ENCODE data around the gene SNX13.
"Not testable (repeated sequence)": the region's sequence is repeated elsewhere in the genome, so short reads cannot be mapped to it uniquely, and the experiment has no call there.

The SNX13 gene

GRCh38 chr7:17845197-17845547 is 95.1 kb downstream of the SNX13 start:
- no peak for DNase-seq (ENCODE audit: low spot score)

GRCh38 chr7:17844514-17845196 is 95.6 kb downstream of the SNX13 start:
- no peak for DNase-seq (ENCODE audit: low spot score)

GRCh38 chr7:17844022-17844421 is 96.3 kb downstream of the SNX13 start:
- no peak for DNase-seq (ENCODE audit: low spot score)

- DNase-seq (ENCODE audit: low spot score) = no peak
Measured at GRCh38 chr7:17843041-17843440, 97.3 kb downstream of the SNX13 start.

- DNase-seq (ENCODE audit: low spot score) = no peak
Measured at GRCh38 chr7:17832820-17833355, 107.4 kb downstream of the SNX13 start.

- DNase-seq (ENCODE audit: low spot score) = no peak
Measured at GRCh38 chr7:17832242-17832641, 108.1 kb downstream of the SNX13 start.

GRCh38 chr7:17830206-17830605 is 110.1 kb downstream of the SNX13 start:
- DNase-seq (ENCODE audit: low spot score) = no peak

- DNase-seq (ENCODE audit: low spot score) = no peak
Measured at GRCh38 chr7:17829001-17829400, 111.3 kb downstream of the SNX13 start.

- DNase-seq (ENCODE audit: low spot score) = no peak
Measured at GRCh38 chr7:17822547-17823173, 117.6 kb downstream of the SNX13 start.

- no peak for DNase-seq (ENCODE audit: low spot score)
Measured at GRCh38 chr7:17816903-17817302, 123.4 kb downstream of the SNX13 start.

GRCh38 chr7:17815318-17815717 is 125.0 kb downstream of the SNX13 start:
- DNase-seq (ENCODE audit: low spot score) = no peak

- no peak for DNase-seq (ENCODE audit: low spot score)
Measured at GRCh38 chr7:17814058-17814457, 126.2 kb downstream of the SNX13 start.

- DNase-seq (ENCODE audit: low spot score) = not testable (repeated sequence)
Measured at GRCh38 chr7:17809215-17809614, 131.1 kb downstream of the SNX13 start.

GRCh38 chr7:17807242-17807641 is 133.1 kb downstream of the SNX13 start:
- no peak for DNase-seq (ENCODE audit: low spot score)

GRCh38 chr7:17806631-17807030 is 133.7 kb downstream of the SNX13 start:
- no peak for DNase-seq (ENCODE audit: low spot score)

GRCh38 chr7:17802056-17802455 is 138.2 kb downstream of the SNX13 start:
- no peak for DNase-seq (ENCODE audit: low spot score)

- no peak for DNase-seq (ENCODE audit: low spot score)
Measured at GRCh38 chr7:17792075-17792936, 148.0 kb downstream of the SNX13 start.

GRCh38 chr7:17787257-17787656 is 153.0 kb downstream of the SNX13 start:
- no peak for DNase-seq (ENCODE audit: low spot score)

GRCh38 chr7:17786314-17786852 is 153.9 kb downstream of the SNX13 start:
- no peak for DNase-seq (ENCODE audit: low spot score)

GRCh38 chr7:17782216-17782549 is 158.1 kb downstream of the SNX13 start:
- DNase-seq (ENCODE audit: low spot score) = no peak

GRCh38 chr7:17781491-17782215 is 158.6 kb downstream of the SNX13 start:
- DNase-seq (ENCODE audit: low spot score) = peak; percentile 47

- DNase-seq (ENCODE audit: low spot score) = no peak
Measured at GRCh38 chr7:17779381-17779780, 160.9 kb downstream of the SNX13 start.
